ENCODE data around the gene CHST9.

The CHST9 gene

GRCh38 chr18:27223526-27224291 lies 38.6 kb upstream of the CHST9 start:
- ChIA-PET CTCF (no interaction called here), POLR2A (ENCODE audit: low non-redundant PET) (no interaction called here)
- H3K27ac ChIP-seq: no peak overlapping the region
- no peak for DNase-seq (ENCODE audit: low spot score)
- TF ChIP-seq CTCF (conservative IDR thresholded peaks at IDR 0.05; ENCODE audit: low read depth): no peak

- ChIA-PET CTCF (no interaction called here), POLR2A (ENCODE audit: low non-redundant PET) (no interaction called here)
- TF ChIP-seq CTCF (conservative IDR thresholded peaks at IDR 0.05; ENCODE audit: low read depth): no peak
- H3K27ac ChIP-seq: no peak overlapping the region
- DNase-seq (ENCODE audit: low spot score): peak; percentile 20
Observed at GRCh38 chr18:27214831-27215230, 29.7 kb upstream of the CHST9 start.

- ChIA-PET POLR2A (ENCODE audit: low non-redundant PET) (no interaction called here), CTCF (no interaction called here)
- no peak for TF ChIP-seq CTCF (conservative IDR thresholded peaks at IDR 0.05; ENCODE audit: low read depth)
- H3K27ac ChIP-seq: no peak overlapping the region
- no peak for DNase-seq (ENCODE audit: low spot score)
Observed at GRCh38 chr18:27213123-27213717, 28.1 kb upstream of the CHST9 start.

- ChIA-PET CTCF (no interaction called here), POLR2A (ENCODE audit: low non-redundant PET) (no interaction called here)
- no peak overlapping the region for H3K27ac ChIP-seq
- no peak for DNase-seq (ENCODE audit: low spot score)
- TF ChIP-seq CTCF (conservative IDR thresholded peaks at IDR 0.05; ENCODE audit: low read depth): no peak
Observed at GRCh38 chr18:27211569-27211968, 26.5 kb upstream of the CHST9 start.

- no peak for TF ChIP-seq CTCF (conservative IDR thresholded peaks at IDR 0.05; ENCODE audit: low read depth)
- CTCF ChIA-PET: no interaction called here
- H3K27ac ChIP-seq: no peak overlapping the region
- POLR2A ChIA-PET (ENCODE audit: low non-redundant PET): no interaction called here
- DNase-seq (ENCODE audit: low spot score): no peak
Observed at GRCh38 chr18:27206411-27206810, 21.3 kb upstream of the CHST9 start.

- no peak for TF ChIP-seq CTCF (conservative IDR thresholded peaks at IDR 0.05; ENCODE audit: low read depth)
- POLR2A ChIA-PET (ENCODE audit: low non-redundant PET): no interaction called here
- no peak for DNase-seq (ENCODE audit: low spot score)
- CTCF ChIA-PET: no interaction called here
- no peak overlapping the region for H3K27ac ChIP-seq
Observed at GRCh38 chr18:27202741-27203140, 17.6 kb upstream of the CHST9 start.

Data from RWPE1 (cell line).